Measurements from ENCODE around the gene ZCCHC13.
"Not testable (repeated sequence)": the region's sequence is repeated elsewhere in the genome, so short reads cannot be mapped to it uniquely, and the experiment has no call there.

The ZCCHC13 gene

GRCh38 chrX:74325130-74326059, 21.4 kb downstream of the ZCCHC13 start:
- peak; percentile 48 for DNase-seq

GRCh38 chrX:74338852-74339251, 34.9 kb downstream of the ZCCHC13 start:
- no peak for DNase-seq

- DNase-seq = no peak
Observed at GRCh38 chrX:74340051-74340450, 36.1 kb downstream of the ZCCHC13 start.

GRCh38 chrX:74342211-74342610, 38.2 kb downstream of the ZCCHC13 start:
- not testable (repeated sequence) for DNase-seq

GRCh38 chrX:74343343-74344279, 39.6 kb downstream of the ZCCHC13 start:
- peak; percentile 65 for DNase-seq

GRCh38 chrX:74344280-74344622, 40.3 kb downstream of the ZCCHC13 start:
- DNase-seq = no peak

- DNase-seq = no peak
Observed at GRCh38 chrX:74346088-74346487, 42.1 kb downstream of the ZCCHC13 start.

GRCh38 chrX:74349387-74349786, 45.4 kb downstream of the ZCCHC13 start:
- no peak for DNase-seq

- DNase-seq = no peak
Observed at GRCh38 chrX:74351760-74352159, 47.8 kb downstream of the ZCCHC13 start.

- DNase-seq = no peak
Observed at GRCh38 chrX:74353984-74354383, 50.0 kb downstream of the ZCCHC13 start.

Data from NCI-H1436 treated with DMSO at 0.1 percent for 48 hours (cell line).